ENCODE results near the gene MLPH. TPM values are rescaled to one million over a fixed set of nuclear protein-coding genes. Genes with fewer than 3 reads are reported as not detected.

Gene MLPH
- total RNA-seq, 2 experiments from 2014 or later = not detected

DNA sequence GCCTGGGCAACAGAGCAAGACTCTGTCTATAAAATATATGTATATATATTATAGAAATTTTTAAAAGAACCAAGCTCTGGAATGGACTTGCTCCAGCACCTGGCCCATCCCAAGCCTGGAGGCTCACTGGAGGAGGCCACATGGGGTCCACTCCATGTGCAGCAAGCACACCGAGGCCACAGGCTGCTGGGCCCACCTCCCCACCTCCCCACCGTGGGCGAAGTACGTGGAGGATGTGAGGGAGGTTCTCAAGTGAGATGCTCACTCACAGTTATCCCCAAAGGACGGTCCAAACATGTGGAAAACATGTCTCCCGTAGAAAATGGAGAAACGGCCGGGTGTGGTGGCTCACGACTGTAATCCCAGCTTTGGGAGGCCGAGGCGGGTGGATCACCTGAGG is 117.3 kb downstream of the MLPH start:
- DNase-seq (no peak), ATAC-seq (no peak)
- Mint-ChIP-seq H3K36me3 (no peaks in the 10 kb centered on the region), H3K4me3 (no peak overlapping the region), H3K9me3 (ENCODE audit: low read depth) (no peaks in the 10 kb centered on the region), H3K27ac (no peak overlapping the region), H3K27me3 (peaks cover 2% of the 10 kb centered on the region), H3K4me1 (peaks cover 12% of the 10 kb centered on the region)
- CTCF ChIA-PET = interaction anchor here (1.1 to 1.7 kb wide), 4 partner anchors 23 to 141 kb away, joined by 3 to 7 read pairs (median 4); no protein-coding TSS in a partner anchor

Small RNA genes lying within 50 kb of the gene (microRNA-seq; reads per million reads assigned to microRNA genes)
- not detected for gene MIR6811

Other genes starting within 250 kb of the MLPH start
- gene COL6A3, start 73.1 kb upstream of the MLPH start, total RNA-seq = 1 to 10 TPM in 1 of 2 experiments, under 1 TPM in 1; 0.53 to 1.5 TPM
- gene PRLH, start 79.3 kb downstream of the MLPH start, total RNA-seq = not detected
- gene RAB17, start 103.5 kb downstream of the MLPH start, total RNA-seq = not detected
- gene LRRFIP1, start 140.3 kb downstream of the MLPH start, total RNA-seq = 100 to 1,000 TPM; 197 to 229 TPM